ENCODE data around the gene MAP3K14. TPM values are rescaled to one million over a fixed set of nuclear protein-coding genes. Genes with fewer than 3 reads are reported as not detected.

Gene MAP3K14
- total and polyA plus RNA-seq, 8 donors: 6.1 to 16.4 (median 8.1) TPM

DNA sequence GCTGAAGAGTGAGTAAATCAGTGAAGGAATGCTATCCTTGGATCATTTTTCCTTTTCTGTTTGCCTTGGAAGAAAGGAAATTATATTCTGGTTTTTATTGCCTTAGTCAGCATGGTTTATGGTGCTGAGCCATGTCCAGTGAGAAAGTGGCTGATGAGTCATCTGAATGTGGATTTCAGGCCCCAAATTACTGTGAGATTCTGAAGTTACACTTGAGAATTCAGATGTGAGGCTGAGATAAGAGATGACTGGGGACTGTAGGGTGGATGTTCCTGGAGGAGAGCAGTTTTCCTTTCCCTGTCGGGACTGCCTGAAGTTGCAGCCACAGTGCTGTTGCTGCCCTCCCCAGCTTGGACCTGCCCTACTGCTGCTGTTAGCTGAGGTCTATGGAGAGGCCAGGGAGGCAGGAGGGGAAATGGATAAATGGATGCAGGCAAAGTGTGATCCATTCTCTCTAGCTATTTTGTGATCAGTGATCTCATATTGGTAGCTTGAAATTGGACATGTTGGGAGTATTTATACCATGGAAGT, 4.2 kb upstream of the MAP3K14 start:
- Histone ChIP-seq H3K4me3 (no peak overlapping the region), H3K9me3 (no peaks in the 10 kb centered on the region), H3K27ac (no peak overlapping the region), H3K4me1 (peaks cover 0 to 6% (median 0%) of the 10 kb centered on the region in 3 donors), H3K27me3 (no peaks in the 10 kb centered on the region), H3K36me3 (no peaks in the 10 kb centered on the region)
- peak; percentile 64 for FAIRE-seq
- WGBS, 2 donors: 56 to 71% methylated on average over 1 of the region's 1 CpG
- TF ChIP-seq, protein P1, sequence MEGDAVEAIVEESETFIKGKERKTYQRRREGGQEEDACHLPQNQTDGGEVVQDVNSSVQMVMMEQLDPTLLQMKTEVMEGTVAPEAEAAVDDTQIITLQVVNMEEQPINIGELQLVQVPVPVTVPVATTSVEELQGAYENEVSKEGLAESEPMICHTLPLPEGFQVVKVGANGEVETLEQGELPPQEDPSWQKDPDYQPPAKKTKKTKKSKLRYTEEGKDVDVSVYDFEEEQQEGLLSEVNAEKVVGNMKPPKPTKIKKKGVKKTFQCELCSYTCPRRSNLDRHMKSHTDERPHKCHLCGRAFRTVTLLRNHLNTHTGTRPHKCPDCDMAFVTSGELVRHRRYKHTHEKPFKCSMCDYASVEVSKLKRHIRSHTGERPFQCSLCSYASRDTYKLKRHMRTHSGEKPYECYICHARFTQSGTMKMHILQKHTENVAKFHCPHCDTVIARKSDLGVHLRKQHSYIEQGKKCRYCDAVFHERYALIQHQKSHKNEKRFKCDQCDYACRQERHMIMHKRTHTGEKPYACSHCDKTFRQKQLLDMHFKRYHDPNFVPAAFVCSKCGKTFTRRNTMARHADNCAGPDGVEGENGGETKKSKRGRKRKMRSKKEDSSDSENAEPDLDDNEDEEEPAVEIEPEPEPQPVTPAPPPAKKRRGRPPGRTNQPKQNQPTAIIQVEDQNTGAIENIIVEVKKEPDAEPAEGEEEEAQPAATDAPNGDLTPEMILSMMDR (IDR thresholded peaks at IDR 0.05): no peak
- intact Hi-C loops (cut with DNase I): loop anchor here in 1 of 3 donors (5.0 kb wide), 1 partner anchor 39 kb away; no protein-coding TSS in a partner anchor
- no peak for DNase-seq
- no peak for ATAC-seq

DNA sequence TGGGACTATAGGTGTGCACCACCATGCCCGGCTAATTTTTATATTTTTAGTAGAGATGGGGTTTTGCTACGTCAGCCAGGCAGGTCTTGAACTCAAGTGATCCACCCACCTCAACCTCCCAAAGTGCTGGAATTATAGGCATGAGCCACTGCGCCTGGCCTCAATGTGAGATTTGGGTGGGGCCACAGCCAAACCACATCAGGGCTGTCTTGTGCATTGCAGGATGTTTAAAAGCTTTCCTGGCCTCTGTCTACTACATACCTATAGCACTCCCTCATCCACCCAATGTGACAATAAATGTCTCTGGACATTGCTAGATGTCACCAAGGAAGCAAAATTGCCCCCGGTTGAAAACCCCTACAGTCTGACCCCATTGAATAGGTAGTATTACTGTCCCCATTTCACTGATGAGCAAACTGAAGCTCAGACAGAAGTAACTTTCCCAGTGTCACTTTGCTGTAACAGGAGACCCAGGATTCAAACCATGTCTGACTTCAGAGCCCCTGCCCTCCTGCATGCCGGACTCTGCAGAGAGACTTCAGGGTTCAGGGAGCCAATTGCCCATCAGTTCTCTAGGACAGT, 3.6 kb upstream of the MAP3K14 start:
- Histone ChIP-seq H3K36me3 (no peaks in the 10 kb centered on the region), H3K9me3 (no peaks in the 10 kb centered on the region), H3K4me3 (no peak overlapping the region), H3K27ac (no peak overlapping the region), H3K4me1 (peaks cover 0 to 10% (median 5%) of the 10 kb centered on the region in 3 donors), H3K27me3 (no peaks in the 10 kb centered on the region)
- ATAC-seq (no peak), DNase-seq (no peak), FAIRE-seq (no peak)
- TF ChIP-seq, protein P1 (IDR thresholded peaks at IDR 0.05): no peak
- WGBS, 2 donors: 86 to 98% methylated on average over 5 of the region's 5 CpGs
- intact Hi-C loops (cut with DNase I): loop anchor here in 1 of 3 donors (5.0 kb wide), 1 partner anchor 38 kb away; no protein-coding TSS in a partner anchor

DNA sequence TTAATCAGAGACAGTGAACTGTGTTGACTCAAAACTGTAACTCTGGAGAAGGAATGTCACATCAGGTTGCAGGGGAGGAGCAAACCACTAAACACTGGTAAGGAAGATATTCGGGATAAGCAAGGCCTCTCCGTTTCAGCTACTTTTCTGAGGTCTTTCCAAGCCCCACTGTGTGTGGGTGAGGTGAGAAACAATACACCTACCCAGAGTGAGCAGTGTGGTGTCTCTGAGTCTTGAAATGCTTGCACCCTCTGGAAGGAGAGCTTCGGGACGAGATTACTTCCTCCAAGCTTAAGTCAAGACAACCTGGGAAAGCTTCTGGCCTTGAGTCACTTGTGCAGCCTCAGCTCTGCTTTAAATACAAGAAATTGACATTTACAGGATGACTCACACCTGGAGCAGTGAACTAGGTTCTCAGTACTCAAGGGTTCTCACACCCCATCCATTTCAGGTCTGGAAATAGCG, 2.5 kb upstream of the MAP3K14 start:
- Histone ChIP-seq H3K36me3 (no peaks in the 10 kb centered on the region), H3K4me3 (no peak overlapping the region), H3K27ac (peak overlapping the region in 1 of 4 donors; percentile 44), H3K9me3 (no peaks in the 10 kb centered on the region), H3K27me3 (no peaks in the 10 kb centered on the region), H3K4me1 (peaks cover 2 to 20% (median 10%) of the 10 kb centered on the region in 3 donors)
- intact Hi-C loops (cut with DNase I): loop anchor here in 1 of 3 donors (5.0 kb wide), 1 partner anchor 42 kb away; no protein-coding TSS in a partner anchor
- 65 to 72% methylated on average over 5 of the region's 5 CpGs for WGBS, 2 donors
- DNase-seq (no peak), FAIRE-seq (no peak), ATAC-seq (no peak)
- TF ChIP-seq, protein P1 (IDR thresholded peaks at IDR 0.05): no peak

- ATAC-seq: no peak
- H3K36me3 ChIP-seq: no peaks in the 10 kb centered on the region
- intact Hi-C loops (cut with DNase I): loop anchor here in 1 of 3 donors (5.0 kb wide), 1 partner anchor 41 kb away; no protein-coding TSS in a partner anchor
- H3K27me3 ChIP-seq: no peaks in the 10 kb centered on the region
- H3K4me1 ChIP-seq: peaks cover 8 to 26% (median 13%) of the 10 kb centered on the region in 3 donors
- TF ChIP-seq, protein P1 (IDR thresholded peaks at IDR 0.05): no peak
- H3K4me3 ChIP-seq: no peak overlapping the region
- no peak for FAIRE-seq
- peak overlapping the region in 1 of 4 donors; percentile 44 for H3K27ac ChIP-seq
- H3K9me3 ChIP-seq: no peaks in the 10 kb centered on the region
- DNase-seq: no peak
- WGBS, 2 donors: 78 to 82% methylated on average over 7 of the region's 7 CpGs
These were observed 1.9 kb upstream of the MAP3K14 start for GRCh38 chr17:45318561-45319230.
